ENCODE results near the gene TSPAN11. TPM values are rescaled to one million over a fixed set of nuclear protein-coding genes. Genes with fewer than 3 reads are reported as not detected.
A peak's percentile ranks its signal among the peaks of the same experiment; 100 is the strongest.

The TSPAN11 gene
- total and polyA plus RNA-seq, 2 of the 4 experiments (the other 2 are of a cell fraction): 0.18 to 0.26 TPM

DNA sequence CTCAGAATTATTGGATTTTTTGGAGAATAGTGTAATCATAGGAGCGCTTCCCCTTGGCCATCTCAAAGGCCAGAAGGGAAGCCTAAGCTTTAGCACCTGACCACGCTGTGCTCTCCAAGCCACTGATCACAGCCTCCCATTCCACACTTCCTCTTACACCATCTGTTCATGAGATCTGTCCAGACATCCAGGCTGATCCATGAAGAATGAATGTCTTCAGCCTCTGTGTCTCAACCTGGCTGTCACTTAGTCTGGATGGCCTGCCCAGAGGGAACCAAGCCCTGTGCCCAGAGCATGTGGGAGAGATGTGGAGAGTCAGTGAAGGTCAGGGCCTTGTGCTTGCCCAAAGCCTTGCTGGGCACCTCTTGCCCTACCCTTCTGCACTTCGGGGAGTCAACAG lies 40.5 kb downstream of the TSPAN11 start:
- Histone ChIP-seq H2BK5ac (ENCODE audit: low read depth, low read length, poor library complexity, severe bottlenecking) (no peak overlapping the region), H3K9ac (ENCODE audit: low read depth, low read length) (no peak overlapping the region), H2BK15ac (ENCODE audit: low read depth, low read length) (no peak overlapping the region), H3K9me3 (ENCODE audit: control insufficient read depth, insufficient read depth, low read length) (no peaks in the 10 kb centered on the region), H3K18ac (ENCODE audit: low read depth, low read length) (no peak overlapping the region), H3K4me2 (ENCODE audit: low read depth, low read length) (no peak overlapping the region), H3K4me3 (ENCODE audit: insufficient read depth, low read depth, low read length) (no peak overlapping the region), H2AK9ac (replicated peaks; ENCODE audit: low read depth, low read length, poor library complexity) (peak overlapping the region; percentile 57), H2AFZ (replicated peaks; ENCODE audit: low read length, poor library complexity) (no peak overlapping the region), H3K27me3 (ENCODE audit: control insufficient read depth, insufficient read depth, low read length) (peaks cover 24% of the 10 kb centered on the region), H2BK120ac (ENCODE audit: low read depth, low read length) (no peak overlapping the region), H3K79me1 (ENCODE audit: low read depth in 1 of 2, low read length in 2 of 2) (no peaks in the 10 kb centered on the region), H2AK5ac (ENCODE audit: low read depth, low read length) (no peak overlapping the region), H4K5ac (ENCODE audit: low read depth, low read length) (no peak overlapping the region), H4K91ac (ENCODE audit: insufficient read depth, low read depth, low read length) (no peak overlapping the region), H2BK20ac (ENCODE audit: low read depth, low read length) (no peak overlapping the region), H4K20me1 (ENCODE audit: insufficient read depth, low read length) (no peaks in the 10 kb centered on the region), H3K23ac (ENCODE audit: low read depth, low read length) (no peak overlapping the region), H3K4me1 (ENCODE audit: control insufficient read depth, insufficient read depth, low read length) (no peaks in the 10 kb centered on the region), H3K4ac (ENCODE audit: low read depth, low read length) (no peak overlapping the region), H4K8ac (ENCODE audit: low read depth in 2 of 2, low read length in 2 of 2) (no peak overlapping the region), H3K56ac (ENCODE audit: extremely low read depth, insufficient read depth, low read length) (no peak overlapping the region), H3K9me1 (ENCODE audit: insufficient read depth, low read length) (no peaks in the 10 kb centered on the region), H3K14ac (replicated peaks; ENCODE audit: low read depth, low read length) (no peak overlapping the region), H3K27ac (ENCODE audit: insufficient read depth, low read length) (no peak overlapping the region), H3K36me3 (ENCODE audit: control insufficient read depth, insufficient read depth, low read length) (no peaks in the 10 kb centered on the region)
- in situ Hi-C loops (cut with MboI; ENCODE audit: low sequenced_read_pairs): no loop called here
- TF ChIP-seq, protein P1, sequence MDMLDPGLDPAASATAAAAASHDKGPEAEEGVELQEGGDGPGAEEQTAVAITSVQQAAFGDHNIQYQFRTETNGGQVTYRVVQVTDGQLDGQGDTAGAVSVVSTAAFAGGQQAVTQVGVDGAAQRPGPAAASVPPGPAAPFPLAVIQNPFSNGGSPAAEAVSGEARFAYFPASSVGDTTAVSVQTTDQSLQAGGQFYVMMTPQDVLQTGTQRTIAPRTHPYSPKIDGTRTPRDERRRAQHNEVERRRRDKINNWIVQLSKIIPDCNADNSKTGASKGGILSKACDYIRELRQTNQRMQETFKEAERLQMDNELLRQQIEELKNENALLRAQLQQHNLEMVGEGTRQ (IDR thresholded peaks at IDR 0.05; ENCODE audit: low read depth, low read length): no peak
- TF ChIP-seq MXI1 (IDR thresholded peaks at IDR 0.05; ENCODE audit: borderline replicate concordance, low read depth, low read length) (no peak), RAD21 (IDR thresholded peaks at IDR 0.05; ENCODE audit: low read length) (no peak), CHD1 (IDR thresholded peaks at IDR 0.05; ENCODE audit: low read depth, low read length) (no peak), CEBPB (IDR thresholded peaks at IDR 0.05; ENCODE audit: low read depth, low read length) (no peak), MAZ (IDR thresholded peaks at IDR 0.05; ENCODE audit: borderline replicate concordance, low read depth, low read length) (no peak), POLR2A (IDR thresholded peaks at IDR 0.05; ENCODE audit: low read depth, low read length) (no peak), FOS (IDR thresholded peaks at IDR 0.05; ENCODE audit: low read depth, low read length) (no peak), NFE2L2 (IDR thresholded peaks at IDR 0.05; ENCODE audit: low read depth, low read length) (no peak), RFX5 (IDR thresholded peaks at IDR 0.05; ENCODE audit: low read depth, low read length) (no peak), RCOR1 (IDR thresholded peaks at IDR 0.05; ENCODE audit: insufficient replicate concordance, low read length) (no peak), SMC3 (IDR thresholded peaks at IDR 0.05; ENCODE audit: low read depth, low read length) (no peak), BHLHE40 (IDR thresholded peaks at IDR 0.05; ENCODE audit: low read depth, low read length) (no peak), MAFK (IDR thresholded peaks at IDR 0.05; ENCODE audit: low read depth, low read length) (no peak)
- TF ChIP-seq, protein P2, sequence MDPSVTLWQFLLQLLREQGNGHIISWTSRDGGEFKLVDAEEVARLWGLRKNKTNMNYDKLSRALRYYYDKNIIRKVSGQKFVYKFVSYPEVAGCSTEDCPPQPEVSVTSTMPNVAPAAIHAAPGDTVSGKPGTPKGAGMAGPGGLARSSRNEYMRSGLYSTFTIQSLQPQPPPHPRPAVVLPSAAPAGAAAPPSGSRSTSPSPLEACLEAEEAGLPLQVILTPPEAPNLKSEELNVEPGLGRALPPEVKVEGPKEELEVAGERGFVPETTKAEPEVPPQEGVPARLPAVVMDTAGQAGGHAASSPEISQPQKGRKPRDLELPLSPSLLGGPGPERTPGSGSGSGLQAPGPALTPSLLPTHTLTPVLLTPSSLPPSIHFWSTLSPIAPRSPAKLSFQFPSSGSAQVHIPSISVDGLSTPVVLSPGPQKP (IDR thresholded peaks at IDR 0.05; ENCODE audit: borderline replicate concordance, low read depth, low read length): no peak
- TF ChIP-seq, protein P3, sequence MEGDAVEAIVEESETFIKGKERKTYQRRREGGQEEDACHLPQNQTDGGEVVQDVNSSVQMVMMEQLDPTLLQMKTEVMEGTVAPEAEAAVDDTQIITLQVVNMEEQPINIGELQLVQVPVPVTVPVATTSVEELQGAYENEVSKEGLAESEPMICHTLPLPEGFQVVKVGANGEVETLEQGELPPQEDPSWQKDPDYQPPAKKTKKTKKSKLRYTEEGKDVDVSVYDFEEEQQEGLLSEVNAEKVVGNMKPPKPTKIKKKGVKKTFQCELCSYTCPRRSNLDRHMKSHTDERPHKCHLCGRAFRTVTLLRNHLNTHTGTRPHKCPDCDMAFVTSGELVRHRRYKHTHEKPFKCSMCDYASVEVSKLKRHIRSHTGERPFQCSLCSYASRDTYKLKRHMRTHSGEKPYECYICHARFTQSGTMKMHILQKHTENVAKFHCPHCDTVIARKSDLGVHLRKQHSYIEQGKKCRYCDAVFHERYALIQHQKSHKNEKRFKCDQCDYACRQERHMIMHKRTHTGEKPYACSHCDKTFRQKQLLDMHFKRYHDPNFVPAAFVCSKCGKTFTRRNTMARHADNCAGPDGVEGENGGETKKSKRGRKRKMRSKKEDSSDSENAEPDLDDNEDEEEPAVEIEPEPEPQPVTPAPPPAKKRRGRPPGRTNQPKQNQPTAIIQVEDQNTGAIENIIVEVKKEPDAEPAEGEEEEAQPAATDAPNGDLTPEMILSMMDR (conservative IDR thresholded peaks at IDR 0.05; ENCODE audit: low read depth, low read length): no peak
- intact Hi-C loops (cut with micrococcal nuclease): no loop called here
- ChIA-PET POLR2A (ENCODE audit: unreplicated experiment) (no interaction called here), CTCF (no interaction called here)
- no CpG with 5 or more reads among the region's 3 CpGs for WGBS, 2 experiments (ENCODE audit: extremely low coverage in 2 of 2, insufficient read length in 1 of 2)
- dilution Hi-C loops (cut with HindIII; ENCODE audit: low sequenced_read_pairs, unreplicated experiment): no loop called here
- DNase-seq: no peak
- no TSS peak for BruUV-seq (replicated peaks)
- no peak for ATAC-seq (ENCODE audit: low read depth)

Data from IMR-90 (cell line).